Keratinocyte (primary cell): ENCODE measurements around the gene NDRG2.

Experiments
- EZH2 ChIP-seq: IDR thresholded peaks from one replicate; pipeline ENCODE4 v1.6.1; 2012; ENCODE audit warnings: inconsistent platforms, mild to moderate bottlenecking, low read length, moderate library complexity
- TF ChIP-seq, protein P1 (sequence below), 3 experiments: IDR thresholded peaks in 1 of 3; conservative IDR thresholded peaks in 1 of 3; optimal IDR thresholded peaks in 1 of 3; 2 replicates in 2 of 3; 3 replicates in 1 of 3; pipeline versions ENCODE3 to v1.5.1; 2011; ENCODE audit warnings: low read length in 3 of 3, mild to moderate bottlenecking in 3 of 3, moderate library complexity in 2 of 3, control low read depth in 1 of 3, inconsistent platforms in 1 of 3; ENCODE audit not compliant: insufficient read depth in 2 of 3; ENCODE audit errors: extremely low read depth in 1 of 3

GRCh38 chr14:20973501-20973900 is 51.4 kb downstream of the NDRG2 start:
- TF ChIP-seq, protein P1, sequence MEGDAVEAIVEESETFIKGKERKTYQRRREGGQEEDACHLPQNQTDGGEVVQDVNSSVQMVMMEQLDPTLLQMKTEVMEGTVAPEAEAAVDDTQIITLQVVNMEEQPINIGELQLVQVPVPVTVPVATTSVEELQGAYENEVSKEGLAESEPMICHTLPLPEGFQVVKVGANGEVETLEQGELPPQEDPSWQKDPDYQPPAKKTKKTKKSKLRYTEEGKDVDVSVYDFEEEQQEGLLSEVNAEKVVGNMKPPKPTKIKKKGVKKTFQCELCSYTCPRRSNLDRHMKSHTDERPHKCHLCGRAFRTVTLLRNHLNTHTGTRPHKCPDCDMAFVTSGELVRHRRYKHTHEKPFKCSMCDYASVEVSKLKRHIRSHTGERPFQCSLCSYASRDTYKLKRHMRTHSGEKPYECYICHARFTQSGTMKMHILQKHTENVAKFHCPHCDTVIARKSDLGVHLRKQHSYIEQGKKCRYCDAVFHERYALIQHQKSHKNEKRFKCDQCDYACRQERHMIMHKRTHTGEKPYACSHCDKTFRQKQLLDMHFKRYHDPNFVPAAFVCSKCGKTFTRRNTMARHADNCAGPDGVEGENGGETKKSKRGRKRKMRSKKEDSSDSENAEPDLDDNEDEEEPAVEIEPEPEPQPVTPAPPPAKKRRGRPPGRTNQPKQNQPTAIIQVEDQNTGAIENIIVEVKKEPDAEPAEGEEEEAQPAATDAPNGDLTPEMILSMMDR (optimal IDR thresholded peaks at IDR 0.05 in 1 of 3, IDR thresholded peaks at IDR 0.05 in 1 of 3, conservative IDR thresholded peaks at IDR 0.05 in 1 of 3; ENCODE audit: extremely low read depth in 1 of 3, insufficient read depth in 2 of 3, low read length in 3 of 3), result no peak
- TF ChIP-seq EZH2, result no peak
